AG09309 (cell line): ENCODE data around the gene CCL1.
A peak's percentile ranks its signal among the peaks of the same experiment; 100 is the strongest.

Experiments
- DNase-seq: peaks from one replicate; pipeline ENCODE4 v3.0.0-alpha.2; 2010; ENCODE audit warnings: low read depth
- H3K4me3 ChIP-seq: 2 replicates; pipeline ENCODE4 v1.5.1; 2011; ENCODE audit warnings: mild to moderate bottlenecking, low read depth, low read length, moderate library complexity; ENCODE audit not compliant: control insufficient read depth
- TF ChIP-seq, protein P1 (sequence below): IDR thresholded peaks from 2 replicates; pipeline ENCODE4 v1.5.1; 2011; ENCODE audit warnings: mild to moderate bottlenecking, low read depth, low read length, inconsistent platforms; ENCODE audit not compliant: insufficient read depth, control insufficient read depth; ENCODE audit errors: missing control alignments

CCL1 gene

DNA sequence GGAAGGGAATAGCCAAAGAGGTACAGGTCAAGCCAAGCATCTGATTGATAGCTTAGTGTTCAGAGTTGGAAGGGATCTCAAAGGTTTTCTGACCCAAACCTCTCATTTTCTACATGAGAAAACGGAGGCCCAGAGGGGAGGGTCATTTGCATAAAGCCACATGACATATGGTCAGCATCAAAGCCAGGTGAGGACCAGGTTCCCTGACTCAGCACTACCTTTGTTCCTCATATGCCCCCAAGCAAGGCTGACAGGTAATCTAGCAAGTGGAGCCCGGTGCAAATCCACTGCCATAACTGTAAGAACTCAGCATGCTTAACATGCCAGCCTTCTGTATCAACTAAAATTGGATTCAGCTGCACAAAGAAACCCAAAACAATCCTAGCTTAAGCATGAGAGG is 28.2 kb upstream of the CCL1 start:
- no peak overlapping the region for H3K4me3 ChIP-seq
- DNase-seq: no peak
- TF ChIP-seq, protein P1, sequence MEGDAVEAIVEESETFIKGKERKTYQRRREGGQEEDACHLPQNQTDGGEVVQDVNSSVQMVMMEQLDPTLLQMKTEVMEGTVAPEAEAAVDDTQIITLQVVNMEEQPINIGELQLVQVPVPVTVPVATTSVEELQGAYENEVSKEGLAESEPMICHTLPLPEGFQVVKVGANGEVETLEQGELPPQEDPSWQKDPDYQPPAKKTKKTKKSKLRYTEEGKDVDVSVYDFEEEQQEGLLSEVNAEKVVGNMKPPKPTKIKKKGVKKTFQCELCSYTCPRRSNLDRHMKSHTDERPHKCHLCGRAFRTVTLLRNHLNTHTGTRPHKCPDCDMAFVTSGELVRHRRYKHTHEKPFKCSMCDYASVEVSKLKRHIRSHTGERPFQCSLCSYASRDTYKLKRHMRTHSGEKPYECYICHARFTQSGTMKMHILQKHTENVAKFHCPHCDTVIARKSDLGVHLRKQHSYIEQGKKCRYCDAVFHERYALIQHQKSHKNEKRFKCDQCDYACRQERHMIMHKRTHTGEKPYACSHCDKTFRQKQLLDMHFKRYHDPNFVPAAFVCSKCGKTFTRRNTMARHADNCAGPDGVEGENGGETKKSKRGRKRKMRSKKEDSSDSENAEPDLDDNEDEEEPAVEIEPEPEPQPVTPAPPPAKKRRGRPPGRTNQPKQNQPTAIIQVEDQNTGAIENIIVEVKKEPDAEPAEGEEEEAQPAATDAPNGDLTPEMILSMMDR: no peak

DNA sequence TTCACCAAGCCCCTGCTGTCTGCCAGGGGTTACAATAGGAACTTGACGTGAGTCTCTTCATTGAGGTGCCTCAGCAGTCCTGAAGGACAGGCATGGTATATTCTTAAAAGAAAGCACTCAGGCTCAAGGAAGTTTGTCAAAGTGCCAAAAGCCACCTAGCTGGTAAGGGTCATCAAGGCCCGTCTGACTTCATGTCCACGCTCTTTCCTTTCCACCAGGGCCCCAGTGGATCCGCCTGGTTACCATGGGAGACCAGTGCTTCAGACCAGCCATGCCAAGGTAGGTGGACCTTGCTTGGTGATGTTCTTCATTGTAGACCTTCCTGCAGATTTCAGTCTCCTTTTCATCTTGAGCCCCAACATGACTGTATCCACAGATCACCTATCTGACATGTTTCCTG is 27.6 kb upstream of the CCL1 start:
- TF ChIP-seq, protein P1: no peak
- no peak for DNase-seq
- H3K4me3 ChIP-seq: no peak overlapping the region

DNA sequence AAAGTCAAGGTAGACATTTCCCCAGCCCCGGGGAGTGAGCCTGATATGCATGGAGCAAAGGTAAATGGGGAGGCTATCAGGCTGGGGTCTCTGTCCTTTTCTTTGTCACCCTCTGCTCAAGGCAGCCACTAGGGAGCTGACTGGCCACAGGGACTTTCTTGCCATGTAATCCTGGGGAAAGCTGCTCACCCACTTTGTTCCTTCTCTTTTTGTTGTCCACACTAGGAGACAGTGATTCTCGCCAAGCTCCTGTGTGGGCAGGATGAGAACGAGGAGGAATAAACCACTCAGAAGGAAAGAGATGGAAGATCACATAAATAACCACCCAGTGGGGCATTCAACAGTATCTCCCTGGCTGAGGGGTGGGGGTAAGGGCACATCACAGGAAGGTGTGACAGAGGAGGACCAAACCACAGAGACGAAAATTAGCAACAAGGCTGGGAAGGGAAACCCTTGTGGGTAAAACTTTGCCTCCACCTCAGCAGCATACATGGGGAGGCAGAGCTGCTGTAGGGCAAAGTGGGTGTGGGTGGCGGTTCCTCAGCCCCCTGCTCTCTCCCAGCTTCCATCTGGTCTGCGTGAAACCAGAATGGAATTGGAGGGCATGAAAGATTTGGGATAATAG is 26.2 kb upstream of the CCL1 start:
- TF ChIP-seq, protein P1: no peak
- H3K4me3 ChIP-seq: no peak overlapping the region
- no peak for DNase-seq

DNA sequence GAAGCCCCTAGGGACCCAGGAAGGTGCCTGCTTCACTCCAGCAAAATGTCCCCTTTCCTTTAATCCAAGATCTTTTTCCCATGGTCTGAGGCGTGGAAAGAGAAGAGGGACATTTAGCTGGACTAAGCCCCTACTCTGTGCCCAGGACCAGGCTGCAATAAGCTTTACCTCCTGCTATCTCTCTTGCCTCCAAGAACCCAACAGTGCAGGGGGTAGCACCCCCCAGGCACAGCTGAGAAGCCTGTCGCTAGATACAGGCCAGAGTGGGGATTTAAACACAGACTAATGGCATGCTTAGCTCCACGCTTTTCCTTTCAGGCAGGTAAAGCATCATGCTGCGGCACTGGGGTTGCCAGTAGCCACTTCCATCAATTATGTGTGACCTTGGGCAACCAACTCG is 24.5 kb upstream of the CCL1 start:
- TF ChIP-seq, protein P1: no peak
- no peak overlapping the region for H3K4me3 ChIP-seq
- DNase-seq: no peak

DNA sequence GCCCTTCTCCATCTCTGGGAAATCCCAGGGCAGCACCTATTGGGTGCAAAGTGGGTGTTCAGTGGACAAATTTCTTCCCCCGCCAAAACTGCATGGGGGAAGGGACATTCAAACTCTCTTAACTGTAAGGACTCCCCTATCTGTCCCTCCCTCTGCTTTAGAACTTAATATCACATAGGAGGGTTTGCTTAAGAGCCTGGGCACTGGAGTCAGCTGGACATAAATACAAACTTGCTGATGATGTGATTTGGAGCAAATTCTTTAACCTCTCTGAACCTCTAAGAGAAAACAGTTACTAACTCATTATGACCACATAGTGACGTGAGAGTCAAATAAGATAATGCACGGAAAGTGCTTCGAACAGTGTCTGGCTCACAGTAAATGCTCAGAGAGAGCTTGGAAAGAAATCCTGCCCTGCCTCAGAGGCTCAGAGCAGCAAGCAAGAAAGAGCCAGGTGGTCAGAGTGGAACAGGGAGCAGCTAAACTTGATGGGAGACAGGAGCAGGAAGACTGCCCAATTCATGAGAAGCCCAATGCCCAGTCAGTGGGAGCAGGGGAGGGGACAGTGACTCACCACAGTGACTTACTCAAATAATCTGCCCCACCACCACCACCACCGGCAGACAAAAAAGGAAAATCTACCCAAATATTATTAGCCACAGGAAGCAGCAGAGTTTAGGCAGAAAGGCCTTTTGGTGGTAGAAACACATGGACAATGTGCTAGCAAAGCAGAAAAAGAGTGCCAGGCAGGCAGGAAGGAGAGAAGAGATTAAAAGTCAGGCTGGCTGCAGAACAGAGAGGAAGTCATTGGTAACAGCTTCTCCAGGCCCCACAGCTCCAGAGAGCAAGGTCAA is 23.9 kb upstream of the CCL1 start:
- H3K4me3 ChIP-seq: no peak overlapping the region
- TF ChIP-seq, protein P1: no peak
- DNase-seq: peak; percentile 3

DNA sequence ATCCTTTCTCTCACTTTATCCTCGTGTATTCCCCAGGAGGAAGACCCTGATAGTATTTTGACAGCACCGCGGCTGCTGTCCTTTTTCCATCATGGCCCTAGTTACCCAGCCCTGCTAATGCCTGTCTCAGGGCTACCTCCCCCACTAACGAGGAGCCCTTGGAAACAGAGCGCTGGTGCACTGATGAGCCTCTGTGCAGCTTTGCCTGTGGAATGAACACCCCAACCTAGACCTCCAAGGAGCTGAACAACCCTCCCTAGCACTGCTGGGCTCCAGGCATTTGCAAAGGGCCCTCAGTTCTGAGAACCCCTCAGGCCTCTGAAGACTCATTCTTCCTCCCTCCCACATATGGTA is 23.3 kb upstream of the CCL1 start:
- DNase-seq: no peak
- no peak overlapping the region for H3K4me3 ChIP-seq
- TF ChIP-seq, protein P1: no peak
